Parathyroid adenoma (tissue), 2 donors: ENCODE measurements around the gene FNIP1.

Experiments used
- H2AFZ ChIP-seq: fragments of 300-600 bp; sonication (generic); one replicate; pipeline ENCODE4 v1.7.0; 2017; ENCODE audit warnings: antibody characterized with exemption, mild to moderate bottlenecking
- H3K27ac ChIP-seq: fragments of 300-600 bp; sonication (generic); one replicate; pipeline ENCODE4 v1.7.0; 2017
- H3K27me3 ChIP-seq: fragments of 300-600 bp; sonication (generic); one replicate; pipeline ENCODE4 v1.7.0; 2017; ENCODE audit warnings: low read length; ENCODE audit not compliant: control insufficient read depth, insufficient read depth
- H3K36me3 ChIP-seq: fragments of 300-600 bp; sonication (generic); one replicate; pipeline ENCODE4 v1.7.0; 2017; ENCODE audit warnings: low read length; ENCODE audit not compliant: control insufficient read depth, insufficient read depth
- H3K4me1 ChIP-seq: fragments of 300-600 bp; sonication (generic); one replicate; pipeline ENCODE4 v1.7.0; 2017; ENCODE audit warnings: control low read depth
- H3K4me2 ChIP-seq: fragments of 300-600 bp; sonication (generic); one replicate; pipeline ENCODE4 v1.7.0; 2017; ENCODE audit warnings: low read length
- H3K4me3 ChIP-seq: fragments of 300-600 bp; sonication (generic); one replicate; pipeline ENCODE4 v1.7.0; 2017; ENCODE audit warnings: low read depth, low read length
- H3K79me2 ChIP-seq: fragments of 300-600 bp; sonication (generic); one replicate; pipeline ENCODE4 v1.7.0; 2017; ENCODE audit warnings: control low read depth
- H3K9ac ChIP-seq: fragments of 300-600 bp; sonication (generic); one replicate; pipeline ENCODE4 v1.7.0; 2017; ENCODE audit warnings: mild to moderate bottlenecking
- H3K9me3 ChIP-seq: fragments of 300-600 bp; sonication (generic); one replicate; pipeline ENCODE4 v1.7.0; 2017; ENCODE audit warnings: low read length; ENCODE audit not compliant: control insufficient read depth
- TF ChIP-seq, protein P1 (sequence below): fragments of 300-600 bp; sonication (generic); IDR thresholded peaks from one replicate; pipeline ENCODE4 v1.7.0; 2017; ENCODE audit warnings: antibody characterized with exemption, mild to moderate bottlenecking
- donor health status: primary hyperparathyroidism.

The FNIP1 gene

DNA sequence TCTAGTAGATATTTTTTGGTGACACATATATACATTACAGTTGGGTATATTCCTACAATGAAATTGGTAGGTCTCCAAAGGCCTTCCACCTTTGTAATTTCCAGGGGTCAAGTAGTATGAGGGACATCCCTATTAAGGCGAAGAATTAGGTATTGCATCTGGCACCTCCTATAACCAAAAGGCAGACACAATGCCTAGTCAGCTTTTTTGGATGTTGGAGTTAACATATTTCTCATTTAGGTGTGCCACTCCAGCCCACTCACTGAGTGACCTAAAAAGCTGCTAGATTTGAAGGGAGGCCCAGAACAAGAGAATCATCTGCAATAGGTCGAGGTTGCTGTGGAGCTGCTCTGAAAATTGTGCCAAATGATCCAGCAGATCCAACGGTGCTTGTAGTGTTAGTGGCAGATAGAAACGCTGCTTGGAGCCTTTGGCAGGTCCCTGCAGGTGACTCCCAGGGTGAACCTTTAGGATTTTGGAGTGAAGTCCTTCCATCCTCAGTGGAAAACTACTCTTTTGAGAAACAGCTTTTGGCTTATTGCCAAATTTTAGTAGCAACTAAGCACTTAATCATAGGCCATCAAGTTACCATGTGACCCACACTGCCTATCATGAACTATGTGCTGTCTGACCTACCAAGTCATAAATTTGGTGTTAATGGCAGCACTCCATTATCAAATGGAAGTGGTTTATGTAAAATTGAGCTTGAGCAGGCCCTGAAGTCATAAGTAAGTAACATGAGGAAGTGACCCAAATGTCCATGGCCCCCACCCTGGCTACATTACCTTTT lies 15.7 kb upstream of the FNIP1 start:
- no peaks in the 10 kb centered on the region for H3K79me2 ChIP-seq
- H3K27ac ChIP-seq: no peak overlapping the region
- no peaks in the 10 kb centered on the region for H3K9me3 ChIP-seq
- H3K27me3 ChIP-seq: no peaks in the 10 kb centered on the region
- H2AFZ ChIP-seq: no peak overlapping the region
- no peak overlapping the region for H3K9ac ChIP-seq
- H3K4me2 ChIP-seq: no peak overlapping the region
- TF ChIP-seq, protein P1, sequence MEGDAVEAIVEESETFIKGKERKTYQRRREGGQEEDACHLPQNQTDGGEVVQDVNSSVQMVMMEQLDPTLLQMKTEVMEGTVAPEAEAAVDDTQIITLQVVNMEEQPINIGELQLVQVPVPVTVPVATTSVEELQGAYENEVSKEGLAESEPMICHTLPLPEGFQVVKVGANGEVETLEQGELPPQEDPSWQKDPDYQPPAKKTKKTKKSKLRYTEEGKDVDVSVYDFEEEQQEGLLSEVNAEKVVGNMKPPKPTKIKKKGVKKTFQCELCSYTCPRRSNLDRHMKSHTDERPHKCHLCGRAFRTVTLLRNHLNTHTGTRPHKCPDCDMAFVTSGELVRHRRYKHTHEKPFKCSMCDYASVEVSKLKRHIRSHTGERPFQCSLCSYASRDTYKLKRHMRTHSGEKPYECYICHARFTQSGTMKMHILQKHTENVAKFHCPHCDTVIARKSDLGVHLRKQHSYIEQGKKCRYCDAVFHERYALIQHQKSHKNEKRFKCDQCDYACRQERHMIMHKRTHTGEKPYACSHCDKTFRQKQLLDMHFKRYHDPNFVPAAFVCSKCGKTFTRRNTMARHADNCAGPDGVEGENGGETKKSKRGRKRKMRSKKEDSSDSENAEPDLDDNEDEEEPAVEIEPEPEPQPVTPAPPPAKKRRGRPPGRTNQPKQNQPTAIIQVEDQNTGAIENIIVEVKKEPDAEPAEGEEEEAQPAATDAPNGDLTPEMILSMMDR: no peak
- H3K4me1 ChIP-seq: no peaks in the 10 kb centered on the region
- H3K36me3 ChIP-seq: no peaks in the 10 kb centered on the region
- no peak overlapping the region for H3K4me3 ChIP-seq

DNA sequence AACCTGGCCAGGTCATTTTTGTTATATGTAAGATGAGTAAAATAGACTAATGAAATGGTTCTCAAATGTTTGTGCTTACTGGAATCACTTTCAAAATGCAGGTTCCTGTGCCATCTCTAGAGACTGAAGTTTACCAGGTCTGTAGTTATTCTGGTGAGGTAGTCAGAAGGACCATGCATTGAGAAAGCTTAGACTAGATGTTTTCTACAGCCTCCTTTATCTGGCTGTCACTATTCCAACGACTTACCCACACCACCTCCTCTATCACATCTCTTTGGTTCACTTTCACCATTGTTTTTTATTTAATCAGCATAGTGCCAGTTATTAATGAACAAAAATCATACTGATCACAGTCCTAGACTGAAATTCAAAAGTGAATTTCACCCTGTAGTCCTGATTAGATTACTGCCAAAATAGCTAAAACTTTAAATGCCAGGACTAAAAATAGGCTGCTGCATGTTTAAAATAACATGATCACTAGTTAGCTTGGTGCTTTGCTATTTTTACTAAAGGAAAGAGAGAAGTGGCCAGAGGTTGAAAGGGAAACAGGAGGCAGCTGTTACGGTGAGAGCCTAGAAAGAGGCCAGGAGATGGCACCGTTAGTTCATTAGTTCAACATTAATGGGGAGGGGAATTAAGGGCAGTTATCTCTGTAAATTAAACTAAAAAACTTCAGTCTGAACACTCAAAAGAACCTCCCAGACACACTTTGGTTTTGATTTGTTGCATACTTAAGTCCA lies 13.9 kb upstream of the FNIP1 start:
- Histone ChIP-seq H3K4me3 (no peak overlapping the region), H2AFZ (no peak overlapping the region), H3K27ac (no peak overlapping the region)

DNA sequence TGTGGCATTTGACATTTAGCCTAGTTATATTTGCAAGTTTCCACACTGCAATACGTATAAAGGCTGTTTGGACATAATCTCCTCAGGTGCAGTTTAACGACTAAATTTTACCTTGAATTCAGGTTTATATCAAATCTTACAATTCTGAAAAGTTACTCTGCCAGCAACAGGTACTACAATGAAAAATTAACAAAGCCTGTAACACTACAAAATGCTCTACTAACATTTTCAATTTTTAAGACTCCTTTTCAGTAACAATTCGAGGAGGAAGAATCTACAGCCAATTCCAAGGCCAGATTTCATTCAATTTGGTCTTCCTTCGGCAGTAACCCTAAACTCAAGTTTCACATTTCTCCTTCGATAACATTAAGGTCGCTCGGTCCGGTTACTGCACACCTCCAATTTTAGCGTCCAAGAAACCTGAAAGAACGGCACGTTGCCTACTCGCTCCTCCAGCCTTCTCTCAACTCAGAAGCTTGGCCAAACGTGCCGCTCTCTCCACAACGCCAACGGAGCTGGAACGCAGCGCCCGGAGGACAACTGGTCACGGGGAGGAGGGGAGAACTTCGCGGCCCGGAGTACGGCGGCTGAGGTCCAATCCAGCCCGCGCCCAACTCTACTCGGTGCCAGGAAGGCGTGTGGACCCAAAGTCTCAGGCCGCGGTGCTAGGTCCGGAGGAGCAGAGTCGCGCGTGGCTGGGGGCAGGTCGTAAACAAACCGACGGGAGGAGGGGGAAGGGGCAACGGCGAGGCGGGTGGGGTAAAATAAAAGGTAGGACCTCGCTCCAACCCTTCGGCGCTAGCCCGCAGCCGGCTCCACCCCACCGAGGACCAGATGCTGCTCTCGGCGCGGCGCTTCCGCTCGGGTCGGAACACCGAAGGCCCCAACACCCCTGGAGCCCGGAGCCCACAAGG lies 681 bp downstream of the FNIP1 start:
- peak overlapping the region; percentile 96 for H3K27ac ChIP-seq
- H3K27me3 ChIP-seq: no peaks in the 10 kb centered on the region
- H3K4me1 ChIP-seq: no peaks in the 10 kb centered on the region
- no peaks in the 10 kb centered on the region for H3K9me3 ChIP-seq
- H3K4me3 ChIP-seq: peak overlapping the region; percentile 86
- peak overlapping the region; percentile 90 for H3K4me2 ChIP-seq
- TF ChIP-seq, protein P1: no peak
- H3K9ac ChIP-seq: peak overlapping the region; percentile 85
- H3K79me2 ChIP-seq: peaks cover 27% of the 10 kb centered on the region
- no peaks in the 10 kb centered on the region for H3K36me3 ChIP-seq
- peak overlapping the region; percentile 98 for H2AFZ ChIP-seq

More for the DNA sequence above, 13.9 kb upstream of the FNIP1 start:
- TF ChIP-seq, protein P1: no peak
- Histone ChIP-seq H3K9me3 (no peaks in the 10 kb centered on the region), H3K27me3 (no peaks in the 10 kb centered on the region), H3K9ac (no peak overlapping the region), H3K4me2 (no peak overlapping the region), H3K4me1 (no peaks in the 10 kb centered on the region), H3K79me2 (no peaks in the 10 kb centered on the region), H3K36me3 (no peaks in the 10 kb centered on the region)

DNA sequence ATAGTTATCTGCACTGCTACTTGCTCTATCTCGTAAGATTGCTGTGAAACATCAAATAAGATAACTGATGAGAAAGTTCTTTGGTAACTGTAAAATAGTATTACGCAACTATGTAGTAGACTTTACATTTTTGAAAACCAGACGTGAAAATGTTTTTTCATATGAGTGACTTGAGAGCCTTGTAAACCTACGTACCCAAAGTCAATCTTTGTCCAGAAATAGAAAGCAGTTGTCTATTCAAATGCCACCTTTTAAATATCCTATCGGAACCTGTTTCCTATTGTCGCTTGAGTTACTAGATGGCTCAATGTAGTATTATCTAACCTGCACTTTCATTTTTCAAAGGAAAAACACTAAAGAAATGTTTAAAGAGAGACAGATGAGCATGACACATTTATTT lies 1.6 kb downstream of the FNIP1 start:
- no peak overlapping the region for H3K27ac ChIP-seq
- no peaks in the 10 kb centered on the region for H3K36me3 ChIP-seq
- no peaks in the 10 kb centered on the region for H3K4me1 ChIP-seq
- peak overlapping the region; percentile 90 for H3K4me2 ChIP-seq
- no peaks in the 10 kb centered on the region for H3K27me3 ChIP-seq
- no peaks in the 10 kb centered on the region for H3K9me3 ChIP-seq
- TF ChIP-seq, protein P1: no peak
- H3K9ac ChIP-seq: no peak overlapping the region
- H2AFZ ChIP-seq: no peak overlapping the region
- H3K4me3 ChIP-seq: peak overlapping the region; percentile 33
- peaks cover 27% of the 10 kb centered on the region for H3K79me2 ChIP-seq
